ENCODE data around the gene SNAI1.

SNAI1 gene

DNA sequence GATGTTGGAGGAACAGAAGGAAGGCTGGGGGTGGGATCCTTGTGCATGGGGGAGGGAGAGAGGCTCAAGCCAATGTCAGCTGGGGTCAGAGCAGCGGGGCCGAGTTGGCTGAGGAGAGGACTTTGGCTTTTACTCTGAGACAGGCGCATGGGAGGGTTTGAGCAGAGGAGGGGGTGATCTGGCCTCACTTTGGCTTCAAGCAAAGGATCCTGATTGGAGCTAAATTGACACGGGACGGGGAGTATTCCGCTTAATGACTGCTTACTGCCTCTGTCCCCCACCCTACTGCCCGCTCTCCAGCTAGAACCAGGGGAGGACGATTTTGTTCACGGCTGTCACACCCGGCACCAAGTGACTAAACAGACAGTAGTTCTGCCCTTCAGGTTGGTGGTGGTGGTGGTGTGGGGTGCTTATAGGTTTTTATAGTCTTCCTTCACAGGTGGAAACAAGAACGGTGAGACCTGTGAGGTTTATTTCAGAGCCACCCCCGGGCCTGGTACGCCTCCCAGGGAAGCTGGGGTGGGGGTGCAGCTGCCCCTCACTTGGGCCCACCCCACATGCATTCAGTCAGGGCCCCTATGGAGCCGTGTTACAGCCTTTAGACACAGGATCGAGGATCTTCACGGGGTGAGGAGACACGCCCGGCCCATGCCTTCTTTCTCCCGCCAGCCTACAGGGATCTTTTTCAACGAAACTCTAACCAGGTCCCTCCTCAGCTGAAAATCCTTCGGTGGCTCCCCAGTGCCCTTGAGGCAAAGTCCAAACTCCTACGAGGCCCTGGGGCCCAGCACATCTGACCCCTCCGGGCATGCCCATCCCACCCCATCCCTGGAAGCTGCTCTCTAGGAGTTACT is 1.3 kb upstream of the SNAI1 start:
- no peaks in the 10 kb centered on the region for H4K20me1 ChIP-seq (ENCODE audit: insufficient read depth, low read length)
- no peak overlapping the region for H3K4me3 ChIP-seq (ENCODE audit: low read length)
- H3F3A ChIP-seq (ENCODE audit: insufficient read depth, low read length), result no peaks in the 10 kb centered on the region
- no peak overlapping the region for H3K9ac ChIP-seq (ENCODE audit: low read length)
- H3K79me2 ChIP-seq (ENCODE audit: low read length), result no peaks in the 10 kb centered on the region
- H3K36me3 ChIP-seq (replicated peaks; ENCODE audit: insufficient read depth, low read length), result no peaks in the 10 kb centered on the region
- H3K9me2 ChIP-seq (replicated peaks; ENCODE audit: insufficient read depth, low read length), result no peaks in the 10 kb centered on the region
- DNase-seq, result no peak
- H3K27me3 ChIP-seq (replicated peaks; ENCODE audit: insufficient read depth, low read length), result no peaks in the 10 kb centered on the region
- H3K9me3 ChIP-seq (replicated peaks; ENCODE audit: insufficient read depth, low read length), result no peaks in the 10 kb centered on the region
- H3K4me1 ChIP-seq (ENCODE audit: low read length), result peaks cover 3% of the 10 kb centered on the region
- no peak for TF ChIP-seq CTCF (IDR thresholded peaks at IDR 0.05; ENCODE audit: low read length)
- no peak for TF ChIP-seq EZH2phosphoT487 (IDR thresholded peaks at IDR 0.05; ENCODE audit: low read length)
- TF ChIP-seq EZH2 (optimal IDR thresholded peaks at IDR 0.05; ENCODE audit: low read depth, low read length), result no peak
- no peak overlapping the region for H3K27ac ChIP-seq (ENCODE audit: low read length)
- H2AFZ ChIP-seq (ENCODE audit: low read length), result no peak overlapping the region; the same call in 1 of the 2 replicates
- H3K4me2 ChIP-seq (ENCODE audit: low read depth, low read length), result peak overlapping the region; percentile 99; the same call in 1 of the 2 replicates

DNA sequence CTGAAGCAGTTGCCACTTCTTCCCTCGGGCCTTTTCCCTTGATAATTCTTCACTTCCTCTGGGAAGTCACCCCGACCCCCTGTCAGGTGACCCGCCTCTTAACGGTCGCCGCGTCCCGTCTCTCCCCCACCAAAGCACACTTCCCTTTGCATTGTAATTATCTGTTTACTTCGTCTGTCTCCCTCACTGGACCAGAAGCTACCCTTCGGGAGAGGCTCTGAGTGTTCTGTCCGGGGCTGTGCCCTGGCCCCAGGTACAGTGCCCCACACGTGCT is 771 bp upstream of the SNAI1 start:
- H3K9me2 ChIP-seq (replicated peaks; ENCODE audit: insufficient read depth, low read length), result no peaks in the 10 kb centered on the region
- H3K27ac ChIP-seq (ENCODE audit: low read length), result no peak overlapping the region
- no peaks in the 10 kb centered on the region for H3F3A ChIP-seq (ENCODE audit: insufficient read depth, low read length)
- peak overlapping the region; percentile 63 for H3K4me3 ChIP-seq (ENCODE audit: low read length)
- H3K9me3 ChIP-seq (replicated peaks; ENCODE audit: insufficient read depth, low read length), result no peaks in the 10 kb centered on the region
- H3K27me3 ChIP-seq (replicated peaks; ENCODE audit: insufficient read depth, low read length), result no peaks in the 10 kb centered on the region
- TF ChIP-seq EZH2 (optimal IDR thresholded peaks at IDR 0.05; ENCODE audit: low read depth, low read length) (no peak), EZH2phosphoT487 (IDR thresholded peaks at IDR 0.05; ENCODE audit: low read length) (no peak), CTCF (IDR thresholded peaks at IDR 0.05; ENCODE audit: low read length) (no peak)
- H3K36me3 ChIP-seq (replicated peaks; ENCODE audit: insufficient read depth, low read length), result no peaks in the 10 kb centered on the region
- peak overlapping the region; percentile 99 for H3K4me2 ChIP-seq (ENCODE audit: low read depth, low read length)
- H4K20me1 ChIP-seq (ENCODE audit: insufficient read depth, low read length), result no peaks in the 10 kb centered on the region
- H3K9ac ChIP-seq (ENCODE audit: low read length), result peak overlapping the region; percentile 50; the same call in 1 of the 2 replicates
- no peak for DNase-seq
- H3K79me2 ChIP-seq (ENCODE audit: low read length), result no peaks in the 10 kb centered on the region
- peak overlapping the region; percentile 93 for H2AFZ ChIP-seq (ENCODE audit: low read length)
- peaks cover 3% of the 10 kb centered on the region for H3K4me1 ChIP-seq (ENCODE audit: low read length)

GRCh38 chr20:49983123-49983847 is 505 bp downstream of the SNAI1 start:
- H3K36me3 ChIP-seq (replicated peaks; ENCODE audit: insufficient read depth, low read length), result no peaks in the 10 kb centered on the region
- H4K20me1 ChIP-seq (ENCODE audit: insufficient read depth, low read length), result no peaks in the 10 kb centered on the region
- no peaks in the 10 kb centered on the region for H3K9me3 ChIP-seq (replicated peaks; ENCODE audit: insufficient read depth, low read length)
- no peaks in the 10 kb centered on the region for H3F3A ChIP-seq (ENCODE audit: insufficient read depth, low read length)
- H3K27me3 ChIP-seq (replicated peaks; ENCODE audit: insufficient read depth, low read length), result no peaks in the 10 kb centered on the region
- TF ChIP-seq EZH2 (optimal IDR thresholded peaks at IDR 0.05; ENCODE audit: low read depth, low read length), result no peak
- H3K4me3 ChIP-seq (ENCODE audit: low read length), result peak overlapping the region; percentile 41
- DNase-seq, result no peak
- no peaks in the 10 kb centered on the region for H3K79me2 ChIP-seq (ENCODE audit: low read length)
- H3K27ac ChIP-seq (ENCODE audit: low read length), result no peak overlapping the region
- peak overlapping the region; percentile 36; the same call in 1 of the 2 replicates for H3K9ac ChIP-seq (ENCODE audit: low read length)
- H3K4me2 ChIP-seq (ENCODE audit: low read depth, low read length), result peak overlapping the region; percentile 81
- peak overlapping the region; percentile 33; the same call in 1 of the 2 replicates for H2AFZ ChIP-seq (ENCODE audit: low read length)
- H3K9me2 ChIP-seq (replicated peaks; ENCODE audit: insufficient read depth, low read length), result no peaks in the 10 kb centered on the region
- peaks cover 3% of the 10 kb centered on the region for H3K4me1 ChIP-seq (ENCODE audit: low read length)
